A673 (cell line): ENCODE results near the gene TMEM131L. TPM values are rescaled to one million over a fixed set of nuclear protein-coding genes. Genes with fewer than 3 reads are reported as not detected.
"Not testable (repeated sequence)": the region's sequence is repeated elsewhere in the genome, so short reads cannot be mapped to it uniquely, and the experiment has no call there.

Experiments used
- Bru-seq: library from RNA; stranded (reverse); fragments of 400-500 nt; gene quantifications from one replicate; lab custom pipeline; 2021; lab: Mats Ljungman, UMichigan
- BruChase-seq, 2 experiments: library from RNA; stranded (reverse); fragments of 400-500 nt; gene quantifications; one replicate each; lab custom pipeline; 2021; lab: Mats Ljungman, UMichigan
- BruUV-seq: library from RNA; stranded (reverse); fragments of 400-500 nt; replicated peaks from 2 replicates; lab custom pipeline; 2021; lab: Mats Ljungman, UMichigan
- CTCF ChIA-PET: fragments of 300-600 bp; sonication (Branson Sonifier 250); formaldehyde crosslinking; loops from one replicate; lab custom pipeline; 2022; ENCODE audit warnings: antibody characterized with exemption; lab: Charles Lee
- POLR2A ChIA-PET: fragments of 300-600 bp; sonication (Branson Sonifier 250); formaldehyde crosslinking; loops from one replicate; lab custom pipeline; 2022; ENCODE audit warnings: antibody characterized with exemption; ENCODE audit not compliant: low non-redundant PET; lab: Charles Lee
- DNase-seq: peaks from one replicate; pipeline ENCODE4 v3.0.0-alpha.2; 2015; ENCODE audit warnings: low spot score
- H3K27ac ChIP-seq: fragments of 200-600 bp; sonication (generic); 2 replicates; pipeline ENCODE4 v1.5.1; 2016; ENCODE audit warnings: mixed run types, low read depth, mild to moderate bottlenecking, mixed read lengths, antibody characterized with exemption, low read length; ENCODE audit not compliant: poor library complexity, severe bottlenecking
- H3K27me3 ChIP-seq: fragments of 200-600 bp; sonication (generic); replicated peaks from 2 replicates; pipeline ENCODE4 v1.6.1; 2017; ENCODE audit warnings: mixed run types, low read depth, mild to moderate bottlenecking, mixed read lengths, antibody characterized with exemption, low read length; ENCODE audit not compliant: insufficient read depth, poor library complexity
- H3K36me3 ChIP-seq: fragments of 200-600 bp; sonication (generic); 2 replicates; pipeline ENCODE4 v1.6.1; 2016; ENCODE audit warnings: mixed run types, mild to moderate bottlenecking, mixed read lengths, antibody characterized with exemption, low read length; ENCODE audit not compliant: insufficient read depth, poor library complexity, severe bottlenecking
- H3K4me1 ChIP-seq: fragments of 200-600 bp; sonication (generic); 2 replicates; pipeline ENCODE4 v1.6.1; 2017; ENCODE audit warnings: mixed run types, mild to moderate bottlenecking, mixed read lengths, antibody characterized with exemption, low read length; ENCODE audit not compliant: insufficient read depth, poor library complexity, severe bottlenecking
- H3K4me3 ChIP-seq: fragments of 200-600 bp; sonication (generic); 2 replicates; pipeline ENCODE4 v1.5.1; 2016; ENCODE audit warnings: low read depth, mixed run types, mild to moderate bottlenecking, mixed read lengths, low read length; ENCODE audit not compliant: poor library complexity, severe bottlenecking
- H3K9me3 ChIP-seq: fragments of 200-600 bp; sonication (generic); 2 replicates; pipeline ENCODE4 v1.6.1; 2016; ENCODE audit warnings: mixed run types, low read depth, mild to moderate bottlenecking, mixed read lengths, antibody characterized with exemption, low read length; ENCODE audit not compliant: poor library complexity, severe bottlenecking
- CTCF ChIP-seq: fragments of 300-800, 200-600 bp; sonication (generic); conservative IDR thresholded peaks from 2 replicates; pipeline ENCODE4 v1.5.1; 2017; ENCODE audit warnings: low read depth, mild to moderate bottlenecking, antibody characterized with exemption, low read length, moderate library complexity, mixed read lengths
- EZH2 ChIP-seq: fragments of 200-600 bp; sonication (generic); IDR thresholded peaks from 2 replicates; pipeline ENCODE4 v1.6.1; 2017; ENCODE audit warnings: borderline replicate concordance, low read depth, mild to moderate bottlenecking, mixed read lengths, antibody characterized with exemption, low read length; ENCODE audit not compliant: poor library complexity, severe bottlenecking
- intact Hi-C: fragments of 100-400 bp; cut with micrococcal nuclease; formaldehyde crosslinking; loops from one replicate; pipeline ENCODE4 v1.10.0; 2022; ENCODE audit not compliant: unreplicated experiment
- long read RNA-seq: library from polyadenylated mRNA; stranded (forward); transcript quantifications from one replicate; pipeline ENCODE4 v2.0.0, GENCODE V29; 2022
- total RNA-seq: library from RNA; stranded (reverse); gene quantifications from 2 replicates; pipeline ENCODE4 v1.2.3, GENCODE V29; 2021

The TMEM131L gene
- total RNA-seq (17.0 and 18.4 TPM in 2 replicates), Bru-seq, nascent RNA (percentile 86 among the genes with signal in this experiment), BruChase-seq, experiment 1, labeled RNA remaining after a 2-hour chase (percentile 78 among the genes with signal in this experiment), BruChase-seq, experiment 2, labeled RNA remaining after a 6-hour chase (percentile 75 among the genes with signal in this experiment)
- long read RNA-seq, full-length matches to known transcripts = 10 of 33 reads
- long read RNA-seq, partial matches to known transcripts = 8 of 33 reads
- long read RNA-seq, other reads (novel, unspliced or antisense) = 15 of 33 reads

- Histone ChIP-seq H3K4me1 (peaks cover 34% of the 10 kb centered on the region), H3K27ac (peak within 1 kb of the TSS; percentile 90), H3K27me3 (no peaks in the 10 kb centered on the region), H3K4me3 (peak within 1 kb of the TSS; percentile 91), H3K36me3 (no peaks in the 10 kb centered on the region), H3K9me3 (no peaks in the 10 kb centered on the region)
- TF ChIP-seq CTCF = no peak
- no peak for TF ChIP-seq EZH2
- ChIA-PET POLR2A (interaction anchor here (0.7 to 1.3 kb wide), 3 partner anchors 11 to 111 kb away, joined by 3 read pairs; no protein-coding TSS in a partner anchor), CTCF (interaction anchor here (0.8 to 1.3 kb wide), 3 partner anchors 33 to 177 kb away, joined by 3 to 4 read pairs (median 3); no protein-coding TSS in a partner anchor)
- no TSS peak for BruUV-seq
- peak; percentile 85 for DNase-seq
- intact Hi-C loops = loop anchor here (10.0 kb wide), 1 partner anchor 108 kb away; no protein-coding TSS in a partner anchor
These were observed at the start of gene TMEM131L for GRCh38 chr4:153466081-153466948. Gene TMEM131L, plus strand, starts transcription at chr4:153466360. Its CDS starts 38 bp downstream, at chr4:153466398.

GRCh38 chr4:153416456-153416855, 49.7 kb upstream of the TMEM131L start:
- H3K4me3 ChIP-seq, POLR2A ChIA-PET, H3K4me1 ChIP-seq, DNase-seq, H3K36me3 ChIP-seq, H3K27ac ChIP-seq, H3K9me3 ChIP-seq, H3K27me3 ChIP-seq, BruUV-seq, CTCF ChIA-PET: not testable (repeated sequence)
- intact Hi-C loops = loop anchor here (5.0 kb wide), 1 partner anchor 69 kb away; no protein-coding TSS in a partner anchor

GRCh38 chr4:153418121-153418520, 48.0 kb upstream of the TMEM131L start:
- no peaks in the 10 kb centered on the region for H3K9me3 ChIP-seq
- no TSS peak for BruUV-seq
- H3K27me3 ChIP-seq = no peaks in the 10 kb centered on the region
- no peaks in the 10 kb centered on the region for H3K36me3 ChIP-seq
- ChIA-PET POLR2A (no interaction called here), CTCF (no interaction called here)
- peak overlapping the region; percentile 14 for H3K27ac ChIP-seq
- H3K4me3 ChIP-seq = no peak overlapping the region
- TF ChIP-seq CTCF (no peak), EZH2 (no peak)
- peaks cover 8% of the 10 kb centered on the region for H3K4me1 ChIP-seq
- no peak for DNase-seq
- intact Hi-C loops = loop anchor here (5.0 kb wide), 1 partner anchor 71 kb away; no protein-coding TSS in a partner anchor
